UCSD-AML1 (cell line): ENCODE data around the gene FXR1.
"Not testable (repeated sequence)": the region's sequence is repeated elsewhere in the genome, so short reads cannot be mapped to it uniquely, and the experiment has no call there.

Experiments used
- DNase-seq: peaks from one replicate; lab custom pipeline; 2025; ENCODE audit not compliant: unreplicated experiment; lab: John Stamatoyannopoulos, UW

The FXR1 gene

GRCh38 chr3:180912304-180913296 lies at the start of gene FXR1:
Gene FXR1 (plus strand): TSS chr3:180912670. CDS start chr3:180912686, 16 bp downstream.
- DNase-seq = peak; percentile 94

- DNase-seq = no peak
Observed at GRCh38 chr3:180870008-180870699, 42.3 kb upstream of the FXR1 start.

DNA sequence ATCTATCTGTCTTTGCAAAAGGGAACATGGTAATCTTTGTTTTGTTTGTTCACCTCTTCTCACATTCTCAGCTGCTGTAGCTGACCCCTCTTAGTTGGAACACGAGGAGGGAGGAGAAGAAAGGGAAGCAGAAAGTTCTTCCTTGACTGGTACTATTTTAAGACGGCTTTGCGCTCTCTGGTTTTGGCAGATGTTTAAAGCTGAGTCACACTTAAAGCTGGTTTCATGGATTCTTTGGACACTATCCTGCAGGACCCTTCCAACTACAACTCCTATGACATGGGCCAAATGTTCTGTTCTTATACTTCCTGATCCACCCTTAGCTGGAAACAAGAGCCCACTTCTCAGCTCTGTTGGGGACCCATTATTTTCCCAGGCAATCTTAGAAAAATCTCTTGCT lies 40.6 kb upstream of the FXR1 start:
- no peak for DNase-seq

DNA sequence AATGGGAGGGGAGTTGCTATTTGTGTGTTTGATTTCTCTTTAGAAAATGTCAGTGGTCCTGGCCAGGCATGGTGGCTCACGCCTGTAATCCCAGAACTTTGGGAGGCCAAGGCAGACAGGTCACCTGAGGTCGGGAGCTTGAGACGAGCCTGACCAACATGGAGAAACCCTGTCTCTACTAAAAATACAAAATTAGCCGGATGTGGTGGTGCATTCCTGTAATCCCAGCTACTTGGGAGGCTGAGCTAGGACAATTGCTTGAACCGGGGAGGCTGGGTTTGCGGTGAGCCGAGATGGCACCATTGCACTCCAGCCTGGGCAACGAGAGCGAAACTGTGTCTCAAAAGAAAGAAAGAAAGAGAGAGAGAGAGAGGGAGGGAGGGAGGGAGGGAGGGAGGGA lies 40.0 kb upstream of the FXR1 start:
- not testable (repeated sequence) for DNase-seq

- no peak for DNase-seq
Observed at GRCh38 chr3:180875124-180875698, 37.3 kb upstream of the FXR1 start.

DNA sequence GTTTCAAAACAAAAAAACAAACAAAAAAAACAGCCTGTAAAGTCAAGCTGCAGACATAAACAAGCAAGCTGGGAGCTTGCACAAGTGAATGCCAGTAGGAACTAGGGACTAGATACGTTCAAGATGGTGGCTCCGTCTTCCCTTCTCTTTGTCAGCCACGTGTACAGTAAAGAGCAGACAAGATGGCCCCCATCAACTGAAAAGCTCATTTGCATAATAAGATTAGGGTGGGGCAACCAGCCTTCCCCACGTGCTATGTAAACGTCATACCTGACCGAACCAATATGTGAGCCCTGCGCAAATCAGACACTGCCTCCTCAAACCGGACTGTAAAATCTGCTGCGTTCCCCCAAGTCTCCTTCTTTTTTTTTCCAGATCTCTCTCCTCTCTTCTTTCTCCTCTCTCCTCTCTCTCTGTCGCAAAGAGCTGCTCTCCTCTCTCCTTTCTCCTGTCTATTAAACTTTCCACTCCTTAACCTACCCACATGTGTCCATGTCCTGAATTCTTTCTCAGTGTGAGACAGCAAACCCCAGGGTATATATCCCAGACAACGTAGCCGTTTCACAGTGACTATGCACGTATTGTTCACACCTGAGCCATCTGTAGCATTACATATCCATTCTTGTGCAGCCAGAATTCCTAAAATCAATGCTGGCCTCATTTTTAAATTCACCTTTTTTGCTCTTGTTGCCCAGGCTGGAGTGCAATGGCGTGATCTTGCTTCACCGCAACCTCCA lies 31.2 kb upstream of the FXR1 start:
- no peak for DNase-seq

GRCh38 chr3:180882115-180882514 lies 30.4 kb upstream of the FXR1 start:
- DNase-seq = no peak

DNA sequence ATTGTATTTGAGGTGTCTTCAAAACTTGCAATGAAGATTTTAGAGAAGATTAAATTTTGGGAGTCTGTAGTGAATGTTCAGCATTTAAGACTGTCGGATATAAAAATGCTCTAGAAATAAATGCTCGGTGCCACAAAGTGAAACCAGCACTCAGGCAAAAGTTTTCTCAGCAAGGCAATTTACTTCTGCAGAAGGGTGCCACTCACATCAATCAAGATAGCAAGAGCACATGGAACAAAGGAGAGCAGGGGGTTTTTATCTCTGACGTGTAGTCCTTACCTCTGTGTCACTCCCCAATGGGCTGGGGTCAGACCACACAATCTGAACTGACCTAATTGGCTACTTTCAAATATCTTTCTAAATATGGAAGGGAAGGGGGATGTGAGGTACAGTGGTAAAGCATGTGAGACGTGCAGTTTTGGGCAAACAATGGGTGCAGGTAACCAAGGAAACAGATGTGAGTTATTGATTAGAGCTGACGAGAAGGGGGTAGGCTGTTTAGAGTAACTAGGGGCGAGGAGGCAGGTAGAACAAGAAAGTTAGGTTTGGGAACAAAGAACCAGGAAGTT lies 23.4 kb upstream of the FXR1 start:
- no peak for DNase-seq

- no peak for DNase-seq
Observed at GRCh38 chr3:180898572-180898971, 13.9 kb upstream of the FXR1 start.

GRCh38 chr3:180909369-180910127 lies 2.9 kb upstream of the FXR1 start:
- DNase-seq = no peak

GRCh38 chr3:180910823-180911222 lies 1.6 kb upstream of the FXR1 start:
- no peak for DNase-seq

- DNase-seq = no peak
Observed at GRCh38 chr3:180911876-180912303, 580 bp upstream of the FXR1 start.

DNA sequence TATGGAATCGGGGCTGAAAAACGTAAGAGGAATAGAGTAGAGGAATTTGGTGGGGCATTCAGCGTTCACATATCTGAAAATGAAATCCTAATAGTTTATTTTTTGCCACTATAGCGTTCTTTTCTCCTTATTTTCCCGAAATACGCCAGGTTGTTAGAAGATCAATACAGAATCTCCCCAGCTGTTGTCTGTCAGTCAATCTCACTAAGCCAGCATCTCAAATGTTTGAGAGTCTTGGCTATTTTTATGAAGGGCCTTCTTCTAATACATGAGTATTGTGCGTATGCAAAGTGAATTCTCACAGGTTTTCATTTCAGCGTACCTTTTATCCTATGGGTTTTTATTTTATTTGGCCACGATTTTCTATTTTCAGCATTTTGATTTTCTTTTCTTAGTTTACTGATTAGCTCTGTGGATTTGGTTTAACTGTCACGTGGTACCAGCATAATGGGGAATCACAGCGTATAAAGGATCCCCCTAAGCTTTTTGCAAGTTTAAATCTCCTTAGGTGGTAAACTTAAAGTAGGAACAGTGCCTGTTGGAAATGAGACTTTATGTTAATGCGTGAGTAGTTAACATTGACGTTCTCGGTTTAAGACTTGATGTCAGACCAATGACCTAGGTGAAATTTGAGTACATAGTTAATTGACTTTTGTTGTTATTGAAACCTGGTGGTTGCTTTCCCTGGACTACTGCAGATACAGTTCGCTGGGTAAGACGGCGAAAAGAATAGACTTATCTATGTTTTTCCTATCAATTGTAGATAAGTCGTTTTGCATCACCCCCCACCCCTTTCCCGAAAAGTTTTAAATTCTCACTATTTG lies 1.3 kb downstream of the FXR1 start:
- DNase-seq = no peak

DNA sequence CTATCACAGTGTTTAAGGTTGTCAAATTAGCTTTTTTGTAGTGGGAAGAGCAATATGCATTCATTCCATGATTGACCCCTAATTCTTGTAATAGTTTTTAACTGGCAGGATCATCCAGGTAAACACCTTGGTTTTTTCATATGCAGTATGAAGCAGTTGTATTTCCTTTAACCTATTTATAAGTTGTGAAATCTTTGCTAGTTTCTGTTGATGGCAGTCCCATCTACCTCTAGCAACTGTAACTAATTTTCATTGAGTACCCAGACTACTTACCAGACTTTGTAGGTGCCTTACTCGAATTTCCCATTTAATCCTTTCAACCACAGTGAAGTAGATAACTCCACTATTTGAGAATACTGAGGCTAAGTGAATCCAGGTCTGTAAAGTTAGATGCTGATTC lies 6.1 kb downstream of the FXR1 start:
- no peak for DNase-seq

GRCh38 chr3:180922242-180922641 lies 9.8 kb downstream of the FXR1 start:
- DNase-seq = no peak

DNA sequence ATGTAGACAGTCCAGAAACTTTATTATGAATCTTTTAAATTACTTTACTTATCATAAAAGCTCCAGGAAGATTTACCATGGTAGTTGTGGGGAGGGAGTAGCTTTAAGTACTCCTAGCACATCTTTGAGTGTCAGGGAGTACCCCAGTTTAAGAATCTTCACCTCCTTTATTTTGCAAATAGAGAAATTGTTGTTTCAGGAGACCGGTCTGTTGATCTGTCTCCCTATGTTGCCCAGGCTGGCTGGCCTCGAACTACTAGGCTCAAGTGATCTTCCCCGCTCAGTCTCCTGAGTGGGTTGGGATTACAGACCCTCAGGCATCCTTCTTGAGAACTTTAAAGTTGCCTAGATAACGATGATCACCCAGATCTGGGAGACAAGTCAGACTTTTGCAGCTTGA lies 11.1 kb downstream of the FXR1 start:
- no peak for DNase-seq

DNA sequence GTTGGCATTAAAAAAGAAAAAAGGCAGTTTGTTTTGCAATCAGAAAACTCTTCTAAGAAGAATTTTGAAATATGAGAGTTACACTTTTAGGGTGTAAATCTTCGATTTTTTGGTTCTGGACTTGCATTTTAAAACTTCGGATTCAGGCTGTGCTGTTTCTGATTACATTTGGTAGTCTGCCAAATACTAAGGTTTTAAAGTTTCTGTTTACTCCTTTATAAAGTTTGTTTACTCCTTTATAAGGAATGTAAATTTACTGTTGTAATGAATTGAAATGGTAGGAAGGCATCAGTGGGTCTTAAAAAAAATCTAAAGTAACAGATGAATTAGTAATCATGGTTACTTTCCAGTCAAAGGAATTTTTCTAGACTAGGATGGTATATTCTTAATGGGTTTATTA lies 14.1 kb downstream of the FXR1 start:
- DNase-seq = no peak

DNA sequence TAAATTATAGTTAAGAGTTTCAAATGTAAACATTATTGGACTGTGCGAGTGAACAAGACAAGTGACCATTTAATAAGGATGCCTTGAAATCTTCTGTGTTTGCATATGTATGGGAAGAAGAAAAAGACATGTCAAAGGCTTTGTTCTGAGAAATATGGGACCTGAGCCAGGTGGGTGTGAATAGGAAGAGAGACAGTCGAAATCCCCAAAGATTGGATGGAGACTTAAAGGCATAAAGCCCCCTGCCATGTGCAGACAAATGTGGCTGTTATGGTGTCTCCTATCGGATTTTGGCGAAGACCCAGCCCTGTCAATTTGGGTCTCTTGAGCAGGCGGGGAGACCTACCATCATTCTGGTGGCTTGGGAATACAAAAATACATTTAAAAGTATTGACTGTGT lies 16.9 kb downstream of the FXR1 start:
- no peak for DNase-seq

- no peak for DNase-seq
Observed at GRCh38 chr3:180930526-180930925, 18.1 kb downstream of the FXR1 start.
